Esophagus squamous epithelium (tissue), 4 donors: ENCODE results near the gene KCNK6.

Experiments
- POLR2A ChIP-seq, 4 donors: fragments of 450-650 bp; IDR thresholded peaks; one replicate each; pipeline ENCODE4 v1.6.1; 2017; ENCODE audit warnings: antibody characterized with exemption in 4 of 4, mild to moderate bottlenecking in 4 of 4, moderate library complexity in 3 of 4
- TF ChIP-seq, protein P1 (sequence below), 6 experiments: fragments of 450-650 bp in 4 of 6; fragments of 200-600 bp in 2 of 6; sonication (generic) in 2 of 6; IDR thresholded peaks; one replicate each; pipeline ENCODE4 v1.5.1; 2016 to 2019; ENCODE audit warnings: antibody characterized with exemption in 6 of 6, mild to moderate bottlenecking in 4 of 6, moderate library complexity in 4 of 6

DNA sequence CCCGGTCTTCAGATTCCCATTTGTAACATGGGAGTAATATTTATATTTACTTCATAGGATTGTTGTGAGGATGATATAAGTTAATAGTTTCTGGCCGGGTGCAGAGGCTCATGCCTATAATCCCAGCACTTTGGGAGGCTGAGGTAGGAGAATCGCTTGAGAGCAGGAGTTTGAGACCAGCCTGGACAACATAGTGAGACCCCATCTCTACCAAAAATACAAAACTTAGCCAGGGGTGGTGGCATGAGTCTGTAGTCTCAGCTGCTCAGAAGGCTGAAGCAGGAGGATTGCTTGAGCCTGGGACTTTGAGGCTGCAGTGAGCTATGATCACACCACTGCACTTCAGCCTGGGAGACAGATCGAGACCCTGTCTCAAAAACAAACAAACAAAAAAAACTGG, 27.2 kb downstream of the KCNK6 start:
- no peak for TF ChIP-seq POLR2A (IDR thresholded peaks at IDR 0.05)
- TF ChIP-seq, protein P1, sequence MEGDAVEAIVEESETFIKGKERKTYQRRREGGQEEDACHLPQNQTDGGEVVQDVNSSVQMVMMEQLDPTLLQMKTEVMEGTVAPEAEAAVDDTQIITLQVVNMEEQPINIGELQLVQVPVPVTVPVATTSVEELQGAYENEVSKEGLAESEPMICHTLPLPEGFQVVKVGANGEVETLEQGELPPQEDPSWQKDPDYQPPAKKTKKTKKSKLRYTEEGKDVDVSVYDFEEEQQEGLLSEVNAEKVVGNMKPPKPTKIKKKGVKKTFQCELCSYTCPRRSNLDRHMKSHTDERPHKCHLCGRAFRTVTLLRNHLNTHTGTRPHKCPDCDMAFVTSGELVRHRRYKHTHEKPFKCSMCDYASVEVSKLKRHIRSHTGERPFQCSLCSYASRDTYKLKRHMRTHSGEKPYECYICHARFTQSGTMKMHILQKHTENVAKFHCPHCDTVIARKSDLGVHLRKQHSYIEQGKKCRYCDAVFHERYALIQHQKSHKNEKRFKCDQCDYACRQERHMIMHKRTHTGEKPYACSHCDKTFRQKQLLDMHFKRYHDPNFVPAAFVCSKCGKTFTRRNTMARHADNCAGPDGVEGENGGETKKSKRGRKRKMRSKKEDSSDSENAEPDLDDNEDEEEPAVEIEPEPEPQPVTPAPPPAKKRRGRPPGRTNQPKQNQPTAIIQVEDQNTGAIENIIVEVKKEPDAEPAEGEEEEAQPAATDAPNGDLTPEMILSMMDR (IDR thresholded peaks at IDR 0.05), result no peak
